8988T (cell line): ENCODE measurements around the gene TPRG1.

Source experiments
- DNase-seq: peaks from one replicate; pipeline ENCODE4 v3.0.0; 2011

Gene TPRG1

GRCh38 chr3:189363590-189364255, 192.0 kb downstream of the TPRG1 start:
- no peak for DNase-seq

DNA sequence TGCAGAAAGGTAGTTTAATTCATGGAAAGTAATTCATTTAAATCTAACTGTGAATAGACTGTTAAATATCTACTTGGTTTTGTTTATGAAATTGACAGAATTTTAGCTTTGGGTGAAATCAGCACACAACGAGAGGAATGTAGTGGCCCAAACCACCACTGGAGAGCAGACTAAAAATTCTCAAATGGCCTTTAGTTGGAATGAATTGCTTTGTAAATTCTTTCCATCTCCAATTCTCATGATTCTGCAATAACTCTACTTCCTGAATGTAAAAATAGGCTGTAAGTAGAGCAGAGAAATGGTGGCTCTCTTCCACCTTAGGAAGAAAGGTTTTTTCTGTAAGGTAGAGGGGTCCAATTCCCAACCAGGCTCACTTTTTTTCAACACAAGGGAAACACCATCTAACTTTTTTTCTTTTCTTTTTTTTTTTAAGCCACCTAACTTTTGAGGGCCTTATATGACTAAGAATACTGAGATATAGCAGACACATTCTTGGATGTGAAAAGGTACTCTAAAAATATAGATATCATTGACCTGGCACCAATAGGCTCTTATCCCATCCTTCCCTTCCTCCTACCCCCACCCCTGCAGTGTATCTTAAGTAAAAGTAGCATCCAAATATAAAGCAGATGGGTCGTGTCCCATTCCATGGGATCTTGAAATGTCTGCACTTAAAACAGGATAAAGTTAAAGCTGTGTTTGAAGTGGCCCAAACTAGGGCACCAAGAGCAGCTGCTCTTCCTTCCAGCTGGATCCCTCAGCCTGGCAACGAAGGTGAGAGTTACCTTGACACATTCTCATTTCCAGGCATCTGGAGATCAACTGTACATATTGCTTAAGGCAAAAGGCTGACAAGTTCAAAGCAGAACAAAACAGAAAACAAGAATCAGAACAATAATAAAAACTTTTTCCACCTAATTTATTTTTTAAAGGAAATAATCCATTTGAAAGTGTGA, 194.1 kb downstream of the TPRG1 start:
- no peak for DNase-seq

GRCh38 chr3:189368384-189368783, 196.6 kb downstream of the TPRG1 start:
- no peak for DNase-seq

DNA sequence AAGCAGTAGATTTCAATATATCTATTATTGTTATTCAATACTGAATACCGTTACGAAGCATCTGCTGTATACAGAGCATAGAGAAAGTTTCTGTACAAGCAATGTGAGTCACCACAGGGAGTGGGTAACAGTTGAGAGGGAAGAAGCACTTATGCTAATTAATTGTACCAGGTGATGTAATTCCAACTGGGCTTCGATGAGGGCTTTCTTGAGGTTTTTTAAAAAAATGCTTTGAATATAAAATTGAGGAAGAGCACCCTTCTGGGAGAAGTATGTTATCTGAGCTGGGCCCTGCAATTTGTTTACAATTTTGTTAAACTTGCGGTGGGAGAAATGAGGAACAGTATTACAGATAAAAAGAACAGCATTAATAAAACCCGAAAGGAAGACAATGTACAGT, 197.9 kb downstream of the TPRG1 start:
- DNase-seq: no peak

GRCh38 chr3:189372243-189372642, 200.5 kb downstream of the TPRG1 start:
- no peak for DNase-seq
